GM23248 (cell line): ENCODE measurements around the gene SLC36A2. TPM values are rescaled to one million over a fixed set of nuclear protein-coding genes. Genes with fewer than 3 reads are reported as not detected.

Experiments
- DNase-seq: peaks from one replicate; pipeline ENCODE4 v3.0.0-alpha.2; 2015
- H2AFZ ChIP-seq: fragments of 200-600 bp; sonication (generic); 2 replicates; pipeline ENCODE4 v1.6.1; 2016; ENCODE audit warnings: antibody characterized with exemption
- H3F3A ChIP-seq: fragments of 200-600 bp; sonication (generic); 2 replicates; pipeline ENCODE4 v1.6.1; 2016; ENCODE audit warnings: mild to moderate bottlenecking, antibody characterized with exemption, mixed run types; ENCODE audit not compliant: insufficient read depth
- H3K27ac ChIP-seq: fragments of 200-600 bp; sonication (generic); 2 replicates; pipeline ENCODE4 v1.5.1; 2016; ENCODE audit warnings: mild to moderate bottlenecking
- H3K27me3 ChIP-seq: fragments of 200-600 bp; sonication (generic); replicated peaks from 2 replicates; pipeline ENCODE4 v1.6.1; 2016; ENCODE audit warnings: mild to moderate bottlenecking; ENCODE audit not compliant: insufficient read depth
- H3K36me3 ChIP-seq: fragments of 200-600 bp; sonication (generic); 2 replicates; pipeline ENCODE4 v1.6.1; 2016; ENCODE audit warnings: low read depth, mild to moderate bottlenecking
- H3K4me1 ChIP-seq: fragments of 200-600 bp; sonication (generic); 2 replicates; pipeline ENCODE4 v1.6.1; 2016; ENCODE audit warnings: mild to moderate bottlenecking; ENCODE audit not compliant: insufficient read depth
- H3K4me2 ChIP-seq: fragments of 200-600 bp; sonication (generic); one replicate; pipeline ENCODE4 v1.6.1; 2016; ENCODE audit warnings: mild to moderate bottlenecking; ENCODE audit not compliant: unreplicated experiment
- H3K4me3 ChIP-seq: fragments of 200-600 bp; sonication (generic); 2 replicates; pipeline ENCODE4 v1.5.1; 2016; ENCODE audit warnings: mild to moderate bottlenecking
- H3K79me2 ChIP-seq: fragments of 200-600 bp; sonication (generic); 2 replicates; pipeline ENCODE4 v1.6.1; 2016; ENCODE audit warnings: mild to moderate bottlenecking; ENCODE audit not compliant: insufficient read depth
- H3K9ac ChIP-seq: fragments of 200-600 bp; sonication (generic); 2 replicates; pipeline ENCODE4 v1.6.1; 2016; ENCODE audit warnings: mild to moderate bottlenecking
- H3K9me2 ChIP-seq: fragments of 200-600 bp; sonication (generic); 2 replicates; pipeline ENCODE4 v1.6.1; 2016; ENCODE audit warnings: mixed run types, mild to moderate bottlenecking, moderate library complexity; ENCODE audit not compliant: insufficient read depth
- H3K9me3 ChIP-seq: fragments of 200-600 bp; sonication (generic); one replicate; pipeline ENCODE4 v1.6.1; 2017; ENCODE audit warnings: low read depth
- H4K20me1 ChIP-seq: fragments of 200-600 bp; sonication (generic); 2 replicates; pipeline ENCODE4 v1.6.0; 2016; ENCODE audit not compliant: insufficient read depth
- EZH2 ChIP-seq: fragments of 200-600 bp; sonication (generic); IDR thresholded peaks from 2 replicates; pipeline ENCODE4 v1.6.1; 2018; ENCODE audit warnings: antibody characterized with exemption, mild to moderate bottlenecking; ENCODE audit not compliant: insufficient read depth, poor library complexity, severe bottlenecking
- EZH2phosphoT487 ChIP-seq: fragments of 200-600 bp; sonication (generic); IDR thresholded peaks from 2 replicates; pipeline ENCODE4 v1.6.1; 2018; ENCODE audit warnings: antibody characterized with exemption, moderate library complexity, mild to moderate bottlenecking, low read depth; ENCODE audit not compliant: insufficient read depth
- WGBS, 2 experiments: methylation state at CpG; one replicate each; pipeline ENCODE4 v1.1.6; 2015 to 2017; ENCODE audit warnings: low lambda C conversion rate in 2 of 2, low coverage in 1 of 2; ENCODE audit errors: missing lambda C conversion rate in 2 of 2; 5-methylcytosine and 5-hydroxymethylcytosine counted together
- in situ Hi-C: fragments of 300-500 bp; cut with MboI; formaldehyde crosslinking; loops from 2 replicates; pipeline ENCODE4 v1.15.0; 2020
- polyA plus RNA-seq: library from polyadenylated mRNA; unstranded; fragments of >200 nt; fragmentation: Nextera tagmentation; extraction: Ambion mirVana; gene quantifications from 2 replicates; pipeline ENCODE4 v1.2.1, GENCODE V29; 2016
- total RNA-seq: library from RNA; depleted of rRNA; stranded (reverse); fragments of >200 nt; shearing (Covaris generic); gene quantifications from 2 replicates; pipeline ENCODE4 v1.2.3, GENCODE V29; 2014

The SLC36A2 gene
- total and polyA plus RNA-seq, 2 experiments from 2014 or later = not detected

GRCh38 chr5:151295791-151296477, 51.4 kb downstream of the SLC36A2 start:
- TF ChIP-seq EZH2phosphoT487 = no peak
- TF ChIP-seq EZH2 = no peak
- no peak overlapping the region for H3K4me2 ChIP-seq
- no peaks in the 10 kb centered on the region; the same call in 1 of the 2 replicates for H3K27me3 ChIP-seq
- H3K9me3 ChIP-seq = no peaks in the 10 kb centered on the region
- H3K9ac ChIP-seq = no peak overlapping the region
- H3K79me2 ChIP-seq = no peaks in the 10 kb centered on the region
- no peaks in the 10 kb centered on the region for H3K9me2 ChIP-seq
- H3K4me1 ChIP-seq = no peaks in the 10 kb centered on the region
- 7 to 10% methylated on average over 7 of the region's 7 CpGs for WGBS, 2 experiments
- H3K27ac ChIP-seq = no peak overlapping the region
- no peak for DNase-seq
- no peaks in the 10 kb centered on the region for H3K36me3 ChIP-seq
- no peak overlapping the region for H3K4me3 ChIP-seq
- H2AFZ ChIP-seq = no peak overlapping the region
- H4K20me1 ChIP-seq = no peaks in the 10 kb centered on the region
- in situ Hi-C loops = no loop called here
- H3F3A ChIP-seq = no peaks in the 10 kb centered on the region

DNA sequence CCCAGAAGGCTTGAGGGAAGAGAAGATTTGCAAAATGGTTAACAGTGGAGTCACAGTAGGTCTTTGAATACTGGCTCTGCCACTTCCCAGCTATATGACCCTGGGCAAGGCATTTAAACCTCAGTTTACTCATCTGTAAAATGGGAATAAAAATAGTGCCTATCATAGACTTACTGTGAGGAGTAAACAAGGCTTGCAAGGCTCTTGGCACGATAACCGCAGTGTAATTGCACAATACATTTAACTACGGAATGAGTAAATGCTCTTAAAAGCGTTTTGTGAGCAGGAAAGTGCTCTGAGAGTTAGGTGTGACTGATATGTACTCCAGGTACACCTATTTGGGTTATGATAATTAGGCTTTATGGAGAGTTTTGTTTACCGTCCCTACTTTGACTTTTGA, 52.2 kb downstream of the SLC36A2 start:
- H3K36me3 ChIP-seq = no peaks in the 10 kb centered on the region
- H3K4me3 ChIP-seq = no peak overlapping the region
- H4K20me1 ChIP-seq = no peaks in the 10 kb centered on the region
- no peaks in the 10 kb centered on the region for H3F3A ChIP-seq
- H3K4me1 ChIP-seq = no peaks in the 10 kb centered on the region
- in situ Hi-C loops = no loop called here
- H2AFZ ChIP-seq = no peak overlapping the region
- no peaks in the 10 kb centered on the region for H3K9me3 ChIP-seq
- no peaks in the 10 kb centered on the region; the same call in 1 of the 2 replicates for H3K27me3 ChIP-seq
- 68 to 70% methylated on average over 5 of the region's 5 CpGs for WGBS, 2 experiments
- H3K9ac ChIP-seq = no peak overlapping the region
- TF ChIP-seq EZH2 (no peak), EZH2phosphoT487 (no peak)
- DNase-seq = no peak
- no peak overlapping the region for H3K27ac ChIP-seq
- H3K79me2 ChIP-seq = no peaks in the 10 kb centered on the region
- H3K9me2 ChIP-seq = no peaks in the 10 kb centered on the region
- H3K4me2 ChIP-seq = no peak overlapping the region

DNA sequence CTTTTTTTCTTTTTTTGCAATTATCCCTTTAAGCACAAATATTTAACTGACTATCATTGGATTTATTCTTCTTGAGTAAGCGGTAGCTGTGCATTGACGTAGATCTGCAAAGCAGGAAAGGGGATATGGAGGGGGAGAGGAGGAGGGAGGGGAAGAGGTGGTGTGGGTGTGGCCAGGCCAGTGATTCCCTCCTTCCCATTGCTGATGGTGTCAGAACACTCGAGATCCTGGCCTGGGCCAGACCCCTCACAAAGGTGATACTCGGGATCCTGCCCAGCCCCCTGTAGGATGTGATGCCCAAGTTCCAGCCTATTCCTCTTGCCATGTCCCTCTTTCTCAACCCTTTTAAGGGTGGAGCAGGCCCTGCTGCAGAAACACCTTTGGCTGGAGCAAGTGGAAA, 53.7 kb downstream of the SLC36A2 start:
- Histone ChIP-seq H3K9ac (no peak overlapping the region), H3F3A (no peaks in the 10 kb centered on the region), H2AFZ (no peak overlapping the region), H3K27me3 (no peaks in the 10 kb centered on the region; the same call in 1 of the 2 replicates), H3K9me2 (no peaks in the 10 kb centered on the region), H3K79me2 (no peaks in the 10 kb centered on the region), H3K4me1 (no peaks in the 10 kb centered on the region), H3K27ac (no peak overlapping the region), H3K36me3 (no peaks in the 10 kb centered on the region), H4K20me1 (no peaks in the 10 kb centered on the region), H3K9me3 (no peaks in the 10 kb centered on the region), H3K4me2 (no peak overlapping the region), H3K4me3 (no peak overlapping the region)
- no peak for TF ChIP-seq EZH2phosphoT487
- no peak for TF ChIP-seq EZH2
- in situ Hi-C loops = no loop called here
- no peak for DNase-seq
- 31 to 42% methylated on average over 4 of the region's 4 CpGs for WGBS, 2 experiments

- DNase-seq = no peak
- H3F3A ChIP-seq = no peaks in the 10 kb centered on the region
- TF ChIP-seq EZH2phosphoT487 (no peak), EZH2 (no peak)
- H3K9ac ChIP-seq = no peak overlapping the region
- no peaks in the 10 kb centered on the region for H3K4me1 ChIP-seq
- no peaks in the 10 kb centered on the region for H4K20me1 ChIP-seq
- 25 to 35% methylated on average over 2 of the region's 2 CpGs for WGBS, 2 experiments
- H3K4me2 ChIP-seq = no peak overlapping the region
- no peak overlapping the region for H2AFZ ChIP-seq
- no peaks in the 10 kb centered on the region for H3K36me3 ChIP-seq
- in situ Hi-C loops = no loop called here
- no peaks in the 10 kb centered on the region for H3K9me2 ChIP-seq
- H3K9me3 ChIP-seq = no peaks in the 10 kb centered on the region
- no peak overlapping the region for H3K4me3 ChIP-seq
- H3K27me3 ChIP-seq = peaks cover 3% of the 10 kb centered on the region; the same call in 1 of the 2 replicates
- H3K27ac ChIP-seq = no peak overlapping the region
- no peaks in the 10 kb centered on the region for H3K79me2 ChIP-seq
Observed at GRCh38 chr5:151288180-151288579, 59.2 kb downstream of the SLC36A2 start.
